Measurements from ENCODE around the gene S100A3.

DNA sequence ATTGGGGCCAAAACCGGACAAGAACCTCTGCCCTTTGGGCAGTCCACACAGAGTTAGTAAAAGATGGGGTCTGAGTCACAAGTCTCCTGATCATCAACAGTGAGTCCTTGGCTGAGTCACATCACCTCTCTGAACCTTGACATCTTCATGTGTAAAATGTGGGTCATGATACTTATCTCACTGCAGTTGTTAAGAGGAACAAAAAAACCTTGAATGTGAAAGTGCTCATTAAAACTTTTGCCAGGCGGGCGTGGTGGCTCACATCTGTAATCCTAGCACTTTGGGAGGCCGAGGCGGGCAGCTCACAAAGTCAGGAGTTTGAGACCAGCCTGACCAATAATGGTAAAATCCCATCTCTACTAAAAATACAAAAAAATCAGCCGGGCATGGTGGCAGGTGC is 48.1 kb upstream of the S100A3 start:
- TF ChIP-seq, protein P1, sequence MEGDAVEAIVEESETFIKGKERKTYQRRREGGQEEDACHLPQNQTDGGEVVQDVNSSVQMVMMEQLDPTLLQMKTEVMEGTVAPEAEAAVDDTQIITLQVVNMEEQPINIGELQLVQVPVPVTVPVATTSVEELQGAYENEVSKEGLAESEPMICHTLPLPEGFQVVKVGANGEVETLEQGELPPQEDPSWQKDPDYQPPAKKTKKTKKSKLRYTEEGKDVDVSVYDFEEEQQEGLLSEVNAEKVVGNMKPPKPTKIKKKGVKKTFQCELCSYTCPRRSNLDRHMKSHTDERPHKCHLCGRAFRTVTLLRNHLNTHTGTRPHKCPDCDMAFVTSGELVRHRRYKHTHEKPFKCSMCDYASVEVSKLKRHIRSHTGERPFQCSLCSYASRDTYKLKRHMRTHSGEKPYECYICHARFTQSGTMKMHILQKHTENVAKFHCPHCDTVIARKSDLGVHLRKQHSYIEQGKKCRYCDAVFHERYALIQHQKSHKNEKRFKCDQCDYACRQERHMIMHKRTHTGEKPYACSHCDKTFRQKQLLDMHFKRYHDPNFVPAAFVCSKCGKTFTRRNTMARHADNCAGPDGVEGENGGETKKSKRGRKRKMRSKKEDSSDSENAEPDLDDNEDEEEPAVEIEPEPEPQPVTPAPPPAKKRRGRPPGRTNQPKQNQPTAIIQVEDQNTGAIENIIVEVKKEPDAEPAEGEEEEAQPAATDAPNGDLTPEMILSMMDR (optimal IDR thresholded peaks at IDR 0.05 in 1 of 3, IDR thresholded peaks at IDR 0.05 in 1 of 3, conservative IDR thresholded peaks at IDR 0.05 in 1 of 3; ENCODE audit: extremely low read depth in 1 of 3, insufficient read depth in 2 of 3, low read length in 3 of 3): no peak
- no peak for TF ChIP-seq EZH2 (IDR thresholded peaks at IDR 0.05; ENCODE audit: low read length)
